Measurements from ENCODE around the gene PPIL3. TPM values are rescaled to one million over a fixed set of nuclear protein-coding genes. Genes with fewer than 3 reads are reported as not detected.

The PPIL3 gene
- total RNA-seq, 2 donors from 2014 or later: 20.1 to 32.8 TPM

DNA sequence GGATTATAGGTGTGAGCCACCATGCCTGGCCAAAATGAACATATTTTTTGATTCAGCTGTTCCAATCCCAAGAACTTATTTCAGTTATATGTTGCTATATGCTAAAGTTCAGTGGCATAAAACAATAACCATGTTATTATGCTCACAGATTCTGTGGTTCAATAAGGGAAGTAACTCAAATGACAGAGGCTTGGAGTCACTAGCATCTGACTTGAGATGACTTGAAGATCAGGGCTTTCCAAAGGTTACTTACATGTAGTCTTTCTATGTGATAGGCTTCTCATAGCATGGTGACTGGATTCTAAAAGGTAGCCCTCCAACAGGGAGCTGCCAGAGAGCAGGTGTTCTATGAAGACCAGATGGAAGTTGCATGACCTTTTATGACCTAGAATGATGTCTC is 41.6 kb downstream of the PPIL3 start:
- H3K27me3 ChIP-seq: no peaks in the 10 kb centered on the region
- H3K9ac ChIP-seq (ENCODE audit: low read depth in 2 of 2, low read length in 2 of 2): no peak overlapping the region
- no peak for DNase-seq
- H3K4me1 ChIP-seq: no peaks in the 10 kb centered on the region
- no peak overlapping the region for H3K27ac ChIP-seq
- no peak for TF ChIP-seq CTCF (IDR thresholded peaks at IDR 0.05)
- no peaks in the 10 kb centered on the region for H3K9me3 ChIP-seq
- intact Hi-C loops (cut with DNase I): no loop called here
- H3K4me3 ChIP-seq: no peak overlapping the region
- H3K36me3 ChIP-seq: peaks cover 7% of the 10 kb centered on the region

- no peaks in the 10 kb centered on the region for H3K4me1 ChIP-seq
These were observed 43.1 kb downstream of the PPIL3 start for GRCh38 chr2:200845669-200846325.

DNA sequence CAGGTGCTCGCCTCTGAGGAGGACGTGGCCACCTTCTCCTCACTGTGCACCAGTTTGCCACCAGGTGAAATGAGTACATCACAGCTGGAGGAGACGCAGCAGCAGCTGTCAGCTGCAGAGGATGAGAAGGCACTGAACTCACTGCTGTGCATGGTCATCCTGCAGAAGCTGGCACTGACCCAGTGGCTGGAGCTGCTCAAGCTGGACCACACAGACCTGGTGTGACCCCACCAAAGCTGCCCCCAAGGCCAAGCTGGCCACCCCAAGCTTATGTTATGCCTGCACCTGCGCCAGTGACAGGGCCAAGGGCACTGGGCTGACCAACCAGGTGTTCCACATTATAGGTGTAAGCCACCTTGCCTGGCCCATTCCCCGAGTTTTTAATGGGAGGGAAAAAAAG is 43.7 kb downstream of the PPIL3 start:
- Histone ChIP-seq H3K9ac (ENCODE audit: low read depth in 2 of 2, low read length in 2 of 2) (no peak overlapping the region), H3K4me3 (no peak overlapping the region), H3K27me3 (no peaks in the 10 kb centered on the region), H3K9me3 (no peaks in the 10 kb centered on the region), H3K36me3 (no peaks in the 10 kb centered on the region), H3K27ac (no peak overlapping the region), H3K4me1 (no peaks in the 10 kb centered on the region)
- intact Hi-C loops (cut with DNase I): no loop called here
- TF ChIP-seq CTCF (IDR thresholded peaks at IDR 0.05): no peak
- no peak for DNase-seq

More at GRCh38 chr2:200845669-200846325, 43.1 kb downstream of the PPIL3 start:
- Histone ChIP-seq H3K4me3 (no peak overlapping the region), H3K27me3 (no peaks in the 10 kb centered on the region), H3K9me3 (no peaks in the 10 kb centered on the region), H3K36me3 (no peaks in the 10 kb centered on the region), H3K9ac (ENCODE audit: low read depth in 2 of 2, low read length in 2 of 2) (no peak overlapping the region), H3K27ac (no peak overlapping the region)
- intact Hi-C loops (cut with DNase I): no loop called here
- TF ChIP-seq CTCF (IDR thresholded peaks at IDR 0.05): no peak
- no peak for DNase-seq

GRCh38 chr2:200843993-200844948 is 44.6 kb downstream of the PPIL3 start:
- no peak overlapping the region for H3K4me3 ChIP-seq
- H3K4me1 ChIP-seq: no peaks in the 10 kb centered on the region
- no peak for TF ChIP-seq CTCF (IDR thresholded peaks at IDR 0.05)
- H3K27me3 ChIP-seq: no peaks in the 10 kb centered on the region
- H3K27ac ChIP-seq: no peak overlapping the region
- no peaks in the 10 kb centered on the region for H3K9me3 ChIP-seq
- H3K9ac ChIP-seq (ENCODE audit: low read depth in 2 of 2, low read length in 2 of 2): no peak overlapping the region
- intact Hi-C loops (cut with DNase I): no loop called here
- DNase-seq: no peak
- H3K36me3 ChIP-seq: no peaks in the 10 kb centered on the region

GRCh38 chr2:200839513-200839912 is 49.4 kb downstream of the PPIL3 start:
- H3K36me3 ChIP-seq: no peaks in the 10 kb centered on the region
- H3K27me3 ChIP-seq: no peaks in the 10 kb centered on the region
- no peaks in the 10 kb centered on the region for H3K4me1 ChIP-seq
- no peak overlapping the region for H3K9ac ChIP-seq (ENCODE audit: low read depth in 2 of 2, low read length in 2 of 2)
- no peak overlapping the region for H3K4me3 ChIP-seq
- no peak for DNase-seq
- intact Hi-C loops (cut with DNase I): no loop called here
- H3K9me3 ChIP-seq: no peaks in the 10 kb centered on the region
- H3K27ac ChIP-seq: no peak overlapping the region
- no peak for TF ChIP-seq CTCF (IDR thresholded peaks at IDR 0.05)
